Vagina (tissue), 2 donors: ENCODE results near the gene SGK1.

ENCODE experiments used
- POLR2A ChIP-seq, 2 donors: fragments of 450-650 bp; IDR thresholded peaks; one replicate each; pipeline ENCODE4 v1.6.1; 2017; ENCODE audit warnings: antibody characterized with exemption in 2 of 2, mild to moderate bottlenecking in 2 of 2, moderate library complexity in 2 of 2
- POLR2AphosphoS5 ChIP-seq, 2 donors: sonication (generic); formaldehyde crosslinking; IDR thresholded peaks; one replicate each; pipeline ENCODE4 v1.9.0; 2017; ENCODE audit warnings: antibody characterized with exemption in 2 of 2, mild to moderate bottlenecking in 2 of 2, low read depth in 1 of 2; ENCODE audit not compliant: insufficient read depth in 1 of 2
- TF ChIP-seq, protein P1 (sequence below), 3 experiments: fragments of 450-650 bp in 2 of 3; fragments of 200-600 bp in 1 of 3; sonication (generic) in 1 of 3; IDR thresholded peaks; one replicate each; pipeline ENCODE4 v1.5.1; 2017 to 2019; ENCODE audit warnings: antibody characterized with exemption in 3 of 3, mild to moderate bottlenecking in 2 of 3, moderate library complexity in 2 of 3

DNA sequence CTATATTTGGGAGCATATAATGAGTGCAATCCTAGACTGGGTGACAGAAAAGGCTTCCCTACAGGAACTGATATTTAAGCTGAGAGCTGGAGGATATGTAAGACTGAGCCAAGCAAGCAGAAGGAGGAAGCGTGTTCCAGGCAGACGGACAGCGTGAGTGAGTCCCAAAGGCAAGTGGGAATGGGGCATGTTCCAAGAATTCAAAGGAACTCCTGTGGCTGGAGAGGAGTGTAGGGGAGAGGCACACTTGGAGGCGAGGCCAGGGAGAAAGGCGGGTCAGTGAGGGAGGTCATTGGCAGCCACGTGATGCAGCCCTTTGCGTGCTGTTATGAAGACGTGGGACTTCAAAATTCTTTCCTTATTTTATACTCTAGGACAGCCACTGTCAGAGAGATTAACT is 27.9 kb upstream of the SGK1 start:
- TF ChIP-seq, protein P1, sequence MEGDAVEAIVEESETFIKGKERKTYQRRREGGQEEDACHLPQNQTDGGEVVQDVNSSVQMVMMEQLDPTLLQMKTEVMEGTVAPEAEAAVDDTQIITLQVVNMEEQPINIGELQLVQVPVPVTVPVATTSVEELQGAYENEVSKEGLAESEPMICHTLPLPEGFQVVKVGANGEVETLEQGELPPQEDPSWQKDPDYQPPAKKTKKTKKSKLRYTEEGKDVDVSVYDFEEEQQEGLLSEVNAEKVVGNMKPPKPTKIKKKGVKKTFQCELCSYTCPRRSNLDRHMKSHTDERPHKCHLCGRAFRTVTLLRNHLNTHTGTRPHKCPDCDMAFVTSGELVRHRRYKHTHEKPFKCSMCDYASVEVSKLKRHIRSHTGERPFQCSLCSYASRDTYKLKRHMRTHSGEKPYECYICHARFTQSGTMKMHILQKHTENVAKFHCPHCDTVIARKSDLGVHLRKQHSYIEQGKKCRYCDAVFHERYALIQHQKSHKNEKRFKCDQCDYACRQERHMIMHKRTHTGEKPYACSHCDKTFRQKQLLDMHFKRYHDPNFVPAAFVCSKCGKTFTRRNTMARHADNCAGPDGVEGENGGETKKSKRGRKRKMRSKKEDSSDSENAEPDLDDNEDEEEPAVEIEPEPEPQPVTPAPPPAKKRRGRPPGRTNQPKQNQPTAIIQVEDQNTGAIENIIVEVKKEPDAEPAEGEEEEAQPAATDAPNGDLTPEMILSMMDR (IDR thresholded peaks at IDR 0.05): no peak
- TF ChIP-seq POLR2A (IDR thresholded peaks at IDR 0.05) (no peak), POLR2AphosphoS5 (IDR thresholded peaks at IDR 0.05; ENCODE audit: insufficient read depth in 1 of 2, low read depth in 1 of 2) (no peak)
